WTC11 (cell line): ENCODE results near the gene SERPINB12. TPM values are rescaled to one million over a fixed set of nuclear protein-coding genes. Genes with fewer than 3 reads are reported as not detected.

Experiments used
- ATAC-seq: fragments of 200-7000 bp; cut with Tn5 transposase; 2 replicates; pipeline ENCODE4 v1.10.0; 2021; ENCODE audit warnings: mild to moderate bottlenecking, moderate library complexity
- CTCF ChIA-PET: fragments of 300-600 bp; sonication (Branson Sonifier 250); formaldehyde crosslinking; loops from one replicate; lab custom pipeline; 2021; ENCODE audit warnings: antibody characterized with exemption; lab: Charles Lee
- POLR2A ChIA-PET: fragments of 350-600 bp; sonication (Branson Sonifier 250); formaldehyde crosslinking; loops from one replicate; lab custom pipeline; 2021; ENCODE audit warnings: antibody characterized with exemption; lab: Charles Lee
- DNase-seq: peaks from one replicate; pipeline ENCODE4 v3.0.0; 2021; ENCODE audit warnings: low spot score
- H3K27ac Mint-ChIP-seq: 2 replicates; pipeline ENCODE4 v1.8.0; 2021; ENCODE audit warnings: mixed read lengths
- H3K27me3 Mint-ChIP-seq: 2 replicates; pipeline ENCODE4 v1.8.0; 2021; ENCODE audit warnings: low read depth, mild to moderate bottlenecking, moderate library complexity, mixed read lengths
- H3K36me3 Mint-ChIP-seq: 2 replicates; pipeline ENCODE4 v1.8.0; 2021; ENCODE audit warnings: mixed read lengths
- H3K4me1 Mint-ChIP-seq: 2 replicates; pipeline ENCODE4 v1.8.0; 2022; ENCODE audit warnings: mixed read lengths
- H3K4me3 Mint-ChIP-seq: 2 replicates; pipeline ENCODE4 v1.8.0; 2021; ENCODE audit warnings: mild to moderate bottlenecking, moderate library complexity, mixed read lengths
- H3K9me3 Mint-ChIP-seq: 2 replicates; pipeline ENCODE4 v1.8.0; 2021; ENCODE audit warnings: mixed read lengths
- AR ChIP-seq: fragments of 250-450 bp; sonication (Bioruptor Pico); IDR thresholded peaks from 2 replicates; pipeline ENCODE4 v1.9.0; 2021; ENCODE audit warnings: mild to moderate bottlenecking
- ATF1 ChIP-seq: sonication (generic); formaldehyde crosslinking; IDR thresholded peaks from 2 replicates; pipeline ENCODE4 v1.8.1; 2023; ENCODE audit warnings: mild to moderate bottlenecking, moderate library complexity, missing genetic modification reagents
- ATF2 ChIP-seq: sonication (generic); formaldehyde crosslinking; IDR thresholded peaks from 2 replicates; pipeline ENCODE4 v1.8.1; 2022; ENCODE audit warnings: low read depth, missing genetic modification reagents, borderline replicate concordance
- FOXJ3 ChIP-seq: sonication (generic); formaldehyde crosslinking; IDR thresholded peaks from 2 replicates; pipeline ENCODE4 v1.9.0; 2021; ENCODE audit warnings: missing genetic modification reagents, mild to moderate bottlenecking, borderline replicate concordance
- FOXP4 ChIP-seq: sonication (generic); formaldehyde crosslinking; IDR thresholded peaks from 2 replicates; pipeline ENCODE4 v1.8.0; 2022; ENCODE audit warnings: mild to moderate bottlenecking, missing genetic modification reagents
- HMGXB4 ChIP-seq: sonication (generic); formaldehyde crosslinking; IDR thresholded peaks from 2 replicates; pipeline ENCODE4 v1.8.1; 2023; ENCODE audit warnings: mild to moderate bottlenecking, moderate library complexity, missing genetic modification reagents
- IRF1 ChIP-seq: sonication (generic); formaldehyde crosslinking; IDR thresholded peaks from 2 replicates; pipeline ENCODE4 v1.8.0; 2023; ENCODE audit warnings: missing genetic modification reagents
- IRF2 ChIP-seq: sonication (generic); formaldehyde crosslinking; IDR thresholded peaks from 2 replicates; pipeline ENCODE4 v1.8.0; 2022; ENCODE audit warnings: low read depth, missing genetic modification reagents, borderline replicate concordance
- JAZF1 ChIP-seq: fragments of 250-450 bp; sonication (Bioruptor Pico); IDR thresholded peaks from 2 replicates; pipeline ENCODE4 v1.9.0; 2021; ENCODE audit warnings: moderate library complexity, mild to moderate bottlenecking, inconsistent platforms
- NFATC4 ChIP-seq: fragments of 250-450 bp; sonication (Bioruptor Pico); IDR thresholded peaks from 2 replicates; pipeline ENCODE4 v1.9.0; 2021; ENCODE audit warnings: mild to moderate bottlenecking
- NR3C1 ChIP-seq: sonication (generic); formaldehyde crosslinking; conservative IDR thresholded peaks from 2 replicates; pipeline ENCODE4 v1.8.1; 2023; ENCODE audit warnings: low read depth, mild to moderate bottlenecking, missing genetic modification reagents
- PRRX2 ChIP-seq: fragments of 250-450 bp; sonication (Bioruptor Pico); IDR thresholded peaks from 2 replicates; pipeline ENCODE4 v1.8.0; 2021; ENCODE audit warnings: mild to moderate bottlenecking
- RORB ChIP-seq: fragments of 250-450 bp; sonication (Bioruptor Pico); IDR thresholded peaks from 2 replicates; pipeline ENCODE4 v1.9.0; 2021; ENCODE audit warnings: mild to moderate bottlenecking
- SMAD3 ChIP-seq: sonication (generic); formaldehyde crosslinking; IDR thresholded peaks from 2 replicates; pipeline ENCODE4 v1.8.0; 2022; ENCODE audit warnings: missing genetic modification reagents, mild to moderate bottlenecking, borderline replicate concordance
- TEAD4 ChIP-seq: sonication (generic); formaldehyde crosslinking; IDR thresholded peaks from 2 replicates; pipeline ENCODE4 v1.8.0; 2022; ENCODE audit warnings: mild to moderate bottlenecking, missing genetic modification reagents
- ZBTB21 ChIP-seq: sonication (generic); formaldehyde crosslinking; IDR thresholded peaks from 2 replicates; pipeline ENCODE4 v1.8.1; 2023; ENCODE audit warnings: mild to moderate bottlenecking, missing genetic modification reagents, borderline replicate concordance
- ZNF138 ChIP-seq: sonication (generic); formaldehyde crosslinking; conservative IDR thresholded peaks from 2 replicates; pipeline ENCODE4 v1.8.1; 2022; ENCODE audit warnings: mild to moderate bottlenecking, moderate library complexity, missing genetic modification reagents
- ZNF416 ChIP-seq: fragments of 250-450 bp; sonication (Bioruptor Pico); IDR thresholded peaks from 2 replicates; pipeline ENCODE4 v1.9.0; 2021; ENCODE audit warnings: mild to moderate bottlenecking, inconsistent platforms
- ZNF425 ChIP-seq: fragments of 250-450 bp; sonication (Bioruptor Pico); conservative IDR thresholded peaks from 2 replicates; pipeline ENCODE4 v1.9.0; 2021; ENCODE audit warnings: mild to moderate bottlenecking
- ZNF532 ChIP-seq: fragments of 250-450 bp; sonication (Bioruptor Pico); IDR thresholded peaks from 2 replicates; pipeline ENCODE4 v1.9.0; 2021; ENCODE audit warnings: mild to moderate bottlenecking, borderline replicate concordance
- total RNA-seq: library from RNA; stranded (reverse); gene quantifications from 3 replicates; pipeline ENCODE4 v1.2.3, GENCODE V29; 2021

SERPINB12 gene
- total RNA-seq, 1 experiment from 2014 or later: not detected

- no peak for TF ChIP-seq ZNF425 (CRISPR knock-in tag)
Measured at GRCh38 chr18:63591725-63592124, 49.6 kb downstream of the SERPINB12 start (continued).

- ATAC-seq (no peak), DNase-seq (no peak)
- ChIA-PET CTCF (interaction anchor here (1.2 kb wide), 1 partner anchor 74 kb away, joined by 4 read pairs; no protein-coding TSS in a partner anchor), POLR2A (no interaction called here)
- Mint-ChIP-seq H3K4me3 (no peak overlapping the region), H3K27ac (no peak overlapping the region), H3K36me3 (no peaks in the 10 kb centered on the region), H3K27me3 (no peaks in the 10 kb centered on the region), H3K9me3 (no peaks in the 10 kb centered on the region), H3K4me1 (peaks cover 4% of the 10 kb centered on the region)
- TF ChIP-seq NR3C1 (no peak), RORB (CRISPR knock-in tag) (no peak), PRRX2 (CRISPR knock-in tag) (no peak), FOXP4 (CRISPR knock-in tag) (no peak), IRF1 (CRISPR knock-in tag) (no peak), ATF2 (CRISPR knock-in tag) (no peak), FOXJ3 (CRISPR knock-in tag) (no peak), ZBTB21 (CRISPR knock-in tag) (no peak), JAZF1 (CRISPR knock-in tag) (no peak), SMAD3 (CRISPR knock-in tag) (no peak), ZNF138 (no peak), IRF2 (CRISPR knock-in tag) (no peak), NFATC4 (CRISPR knock-in tag) (no peak), AR (CRISPR knock-in tag) (no peak), HMGXB4 (CRISPR knock-in tag) (no peak), TEAD4 (CRISPR knock-in tag) (no peak), ATF1 (CRISPR knock-in tag) (no peak), ZNF532 (no peak), ZNF416 (CRISPR knock-in tag) (no peak)
Measured at GRCh38 chr18:63592471-63592870, 50.3 kb downstream of the SERPINB12 start.
